ENCODE measurements around the gene ANXA6.

ANXA6 gene

GRCh38 chr5:151180291-151180690, 22.7 kb upstream of the ANXA6 start:
- DNase-seq, result peak; percentile 32

GRCh38 chr5:151179489-151179840, 21.9 kb upstream of the ANXA6 start:
- no peak for DNase-seq

- peak; percentile 30 for DNase-seq
Observed at GRCh38 chr5:151178777-151179488, 21.4 kb upstream of the ANXA6 start.

- peak; percentile 18 for DNase-seq
Observed at GRCh38 chr5:151178372-151178771, 20.8 kb upstream of the ANXA6 start.

- peak; percentile 2 for DNase-seq
Observed at GRCh38 chr5:151176268-151176667, 18.7 kb upstream of the ANXA6 start.

GRCh38 chr5:151174612-151175101, 17.1 kb upstream of the ANXA6 start:
- peak; percentile 69 for DNase-seq

GRCh38 chr5:151173711-151174611, 16.4 kb upstream of the ANXA6 start:
- DNase-seq, result peak; percentile 46

GRCh38 chr5:151171529-151171928, 13.9 kb upstream of the ANXA6 start:
- DNase-seq, result peak; percentile 15

- DNase-seq, result no peak
Observed at GRCh38 chr5:151168602-151169344, 11.2 kb upstream of the ANXA6 start.

GRCh38 chr5:151167022-151167421, 9.4 kb upstream of the ANXA6 start:
- no peak for DNase-seq

GRCh38 chr5:151164687-151165392, 7.3 kb upstream of the ANXA6 start:
- peak; percentile 90 for DNase-seq

- no peak for DNase-seq
Observed at GRCh38 chr5:151162776-151163175, 5.2 kb upstream of the ANXA6 start.

- DNase-seq, result no peak
Observed at GRCh38 chr5:151159649-151160373, 2.2 kb upstream of the ANXA6 start.

- peak; percentile 79 for DNase-seq
Observed at GRCh38 chr5:151158287-151158661, 695 bp upstream of the ANXA6 start.

- DNase-seq, result peak; percentile 62
Observed at GRCh38 chr5:151156507-151157420, 815 bp downstream of the ANXA6 start.

- DNase-seq, result no peak
Observed at GRCh38 chr5:151155775-151156506, 1.6 kb downstream of the ANXA6 start.

- DNase-seq, result no peak
Observed at GRCh38 chr5:151154931-151155774, 2.4 kb downstream of the ANXA6 start.

GRCh38 chr5:151153766-151154272, 3.8 kb downstream of the ANXA6 start:
- DNase-seq, result no peak

- DNase-seq, result no peak
Observed at GRCh38 chr5:151153300-151153699, 4.3 kb downstream of the ANXA6 start.

All from islet precursor cell (in vitro differentiated cells).